Astrocyte of the cerebellum (primary cell): Measurements from ENCODE around the gene TMCC1.

Experiments
- DNase-seq: peaks from one replicate; pipeline ENCODE4 v3.0.0-alpha.2; 2011; ENCODE audit warnings: low read depth
- H3K4me3 ChIP-seq: 2 replicates; pipeline ENCODE4 v1.5.1; 2011; ENCODE audit warnings: mild to moderate bottlenecking, low read depth, low read length, moderate library complexity
- in situ Hi-C: cut with HindIII; loops from 2 replicates; pipeline ENCODE4 v1.10.0; 2017; ENCODE audit warnings: low sequenced_read_pairs
- TF ChIP-seq, protein P1 (sequence below): IDR thresholded peaks from 2 replicates; pipeline ENCODE4 v1.5.1; 2012; ENCODE audit warnings: low read length, low read depth, moderate library complexity, mild to moderate bottlenecking; ENCODE audit errors: missing control alignments

The TMCC1 gene

DNA sequence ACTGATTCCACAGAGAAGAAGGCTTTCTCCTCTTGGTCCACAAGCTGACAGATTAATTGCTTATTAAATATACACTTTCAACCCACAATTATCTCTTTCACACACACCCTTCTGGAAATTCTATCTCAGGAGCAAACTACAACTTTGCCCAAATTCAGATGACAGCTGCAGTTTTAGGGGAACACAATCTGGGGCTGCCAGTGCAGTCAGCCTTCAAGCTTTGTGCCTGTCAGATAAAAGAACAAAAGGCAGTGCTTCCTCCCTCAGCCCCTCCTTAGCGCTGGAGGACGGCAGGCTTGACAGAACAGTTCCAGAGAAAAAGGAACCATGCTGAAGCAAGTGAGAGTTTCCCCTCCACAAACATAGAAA, 99.6 kb downstream of the TMCC1 start:
- H3K4me3 ChIP-seq: no peak overlapping the region
- DNase-seq: no peak
- TF ChIP-seq, protein P1, sequence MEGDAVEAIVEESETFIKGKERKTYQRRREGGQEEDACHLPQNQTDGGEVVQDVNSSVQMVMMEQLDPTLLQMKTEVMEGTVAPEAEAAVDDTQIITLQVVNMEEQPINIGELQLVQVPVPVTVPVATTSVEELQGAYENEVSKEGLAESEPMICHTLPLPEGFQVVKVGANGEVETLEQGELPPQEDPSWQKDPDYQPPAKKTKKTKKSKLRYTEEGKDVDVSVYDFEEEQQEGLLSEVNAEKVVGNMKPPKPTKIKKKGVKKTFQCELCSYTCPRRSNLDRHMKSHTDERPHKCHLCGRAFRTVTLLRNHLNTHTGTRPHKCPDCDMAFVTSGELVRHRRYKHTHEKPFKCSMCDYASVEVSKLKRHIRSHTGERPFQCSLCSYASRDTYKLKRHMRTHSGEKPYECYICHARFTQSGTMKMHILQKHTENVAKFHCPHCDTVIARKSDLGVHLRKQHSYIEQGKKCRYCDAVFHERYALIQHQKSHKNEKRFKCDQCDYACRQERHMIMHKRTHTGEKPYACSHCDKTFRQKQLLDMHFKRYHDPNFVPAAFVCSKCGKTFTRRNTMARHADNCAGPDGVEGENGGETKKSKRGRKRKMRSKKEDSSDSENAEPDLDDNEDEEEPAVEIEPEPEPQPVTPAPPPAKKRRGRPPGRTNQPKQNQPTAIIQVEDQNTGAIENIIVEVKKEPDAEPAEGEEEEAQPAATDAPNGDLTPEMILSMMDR: no peak
- in situ Hi-C loops: no loop called here

DNA sequence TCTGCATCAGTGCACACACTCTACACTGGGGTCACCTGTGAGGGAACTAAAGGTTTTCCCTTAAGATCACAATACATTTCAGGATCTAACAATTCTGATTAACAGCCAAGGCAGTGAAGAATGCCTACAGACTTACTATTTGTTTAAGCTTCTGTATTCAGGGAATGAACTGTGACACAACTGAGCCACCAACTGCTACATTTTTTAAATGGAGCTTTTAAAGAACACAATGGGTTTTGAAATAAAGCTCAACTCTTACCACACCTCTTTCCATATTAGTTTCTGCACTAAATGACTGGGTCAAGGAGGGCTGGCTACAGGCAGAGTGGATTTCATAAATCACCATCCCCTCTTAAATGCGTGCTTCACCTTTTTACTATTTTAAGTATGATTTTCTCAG, 100.2 kb downstream of the TMCC1 start:
- H3K4me3 ChIP-seq: no peak overlapping the region
- TF ChIP-seq, protein P1: no peak
- in situ Hi-C loops: no loop called here
- no peak for DNase-seq

DNA sequence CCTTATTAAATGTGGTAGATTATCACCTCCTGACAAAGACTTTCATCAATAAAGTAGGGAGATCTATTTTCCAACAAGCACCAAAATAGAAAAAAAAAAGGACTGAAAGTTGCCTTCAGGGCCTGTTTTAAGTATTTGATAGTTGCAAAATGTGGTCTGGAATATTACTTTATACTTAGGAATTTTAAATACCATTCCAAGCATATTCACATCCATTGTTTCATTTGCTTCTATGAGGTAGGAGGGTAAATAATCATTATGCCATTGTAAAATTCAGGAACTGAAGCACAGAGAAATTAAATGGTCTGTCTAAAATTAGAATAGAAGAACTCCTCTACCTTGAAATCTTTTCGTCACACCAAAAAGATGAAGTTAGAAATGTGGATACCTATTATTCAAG, 110.0 kb downstream of the TMCC1 start:
- in situ Hi-C loops: no loop called here
- no peak for DNase-seq
- TF ChIP-seq, protein P1: no peak
- no peak overlapping the region for H3K4me3 ChIP-seq

DNA sequence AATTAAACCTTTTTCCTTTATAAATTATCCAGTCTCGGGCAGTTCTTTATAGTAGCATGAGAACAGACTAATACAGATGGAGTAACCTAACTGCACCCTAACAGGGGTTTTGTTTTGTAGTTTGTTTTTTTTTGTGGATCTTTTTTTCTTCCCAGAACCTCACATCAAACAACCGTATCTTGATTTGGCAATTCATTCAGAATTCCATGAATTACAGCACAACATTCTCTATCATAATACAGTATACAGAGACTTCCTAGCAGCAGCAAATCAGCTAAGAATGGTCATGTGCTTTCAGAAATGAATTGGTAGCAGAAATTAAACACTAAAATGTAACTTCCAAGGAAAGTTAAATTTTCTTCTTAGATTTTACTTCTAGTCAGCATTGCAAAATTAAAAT, 114.6 kb downstream of the TMCC1 start:
- in situ Hi-C loops: no loop called here
- DNase-seq: no peak
- TF ChIP-seq, protein P1: no peak
- H3K4me3 ChIP-seq: no peak overlapping the region

DNA sequence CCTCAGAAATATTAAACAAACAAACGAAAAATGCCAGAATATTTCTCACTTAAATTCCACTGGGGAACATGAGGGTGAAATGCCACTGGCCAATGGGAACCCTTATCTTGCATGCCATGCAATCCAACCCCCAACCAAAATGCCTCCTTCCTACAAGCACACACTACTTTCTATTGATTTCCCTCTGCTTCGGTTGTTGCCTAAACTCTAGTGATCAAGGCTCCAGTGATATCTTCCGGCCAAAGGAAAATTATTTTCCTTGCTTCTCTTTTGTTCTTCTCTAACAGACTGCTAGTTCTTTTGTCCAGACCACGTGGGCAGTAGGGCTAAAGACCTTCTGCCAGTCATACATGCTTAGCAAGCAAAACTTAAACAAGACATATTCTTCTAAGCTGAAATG, 115.7 kb downstream of the TMCC1 start:
- TF ChIP-seq, protein P1: no peak
- H3K4me3 ChIP-seq: no peak overlapping the region
- DNase-seq: no peak
- in situ Hi-C loops: no loop called here

DNA sequence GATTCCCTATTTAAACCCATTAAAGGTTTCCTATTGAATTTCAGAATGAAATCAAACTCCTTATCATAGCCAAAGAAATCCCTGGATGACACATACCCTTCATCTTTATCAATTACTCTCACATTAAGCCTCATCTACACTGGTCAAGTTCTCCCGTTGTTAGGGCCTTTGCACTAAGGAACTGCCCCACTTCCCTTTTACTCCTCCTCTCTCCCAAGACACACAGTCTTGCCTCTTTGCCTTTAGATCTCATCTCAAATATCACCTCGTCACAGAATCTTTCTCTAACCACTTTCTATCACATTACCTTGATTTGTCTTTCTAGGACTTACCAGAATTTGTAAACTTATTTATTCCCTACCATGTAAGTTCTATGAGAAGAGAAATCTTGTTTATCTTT, 117.6 kb downstream of the TMCC1 start:
- no peak for DNase-seq
- H3K4me3 ChIP-seq: no peak overlapping the region
- in situ Hi-C loops: no loop called here
- TF ChIP-seq, protein P1: no peak
